OCI-LY3 (cell line): ENCODE measurements around the gene SRF.

Experiments
- EZH2phosphoT487 ChIP-seq: fragments of 200-600 bp; shearing (Covaris generic); IDR thresholded peaks from 2 replicates; pipeline ENCODE4 v1.6.1; 2018; ENCODE audit warnings: antibody characterized with exemption, mixed run types, low read depth
- TF ChIP-seq, protein P1 (sequence below): fragments of 200-600, 300-600 bp; sonication (generic); IDR thresholded peaks from 2 replicates; pipeline ENCODE4 v1.5.1; 2014; ENCODE audit warnings: antibody characterized with exemption, low read length, low read depth

DNA sequence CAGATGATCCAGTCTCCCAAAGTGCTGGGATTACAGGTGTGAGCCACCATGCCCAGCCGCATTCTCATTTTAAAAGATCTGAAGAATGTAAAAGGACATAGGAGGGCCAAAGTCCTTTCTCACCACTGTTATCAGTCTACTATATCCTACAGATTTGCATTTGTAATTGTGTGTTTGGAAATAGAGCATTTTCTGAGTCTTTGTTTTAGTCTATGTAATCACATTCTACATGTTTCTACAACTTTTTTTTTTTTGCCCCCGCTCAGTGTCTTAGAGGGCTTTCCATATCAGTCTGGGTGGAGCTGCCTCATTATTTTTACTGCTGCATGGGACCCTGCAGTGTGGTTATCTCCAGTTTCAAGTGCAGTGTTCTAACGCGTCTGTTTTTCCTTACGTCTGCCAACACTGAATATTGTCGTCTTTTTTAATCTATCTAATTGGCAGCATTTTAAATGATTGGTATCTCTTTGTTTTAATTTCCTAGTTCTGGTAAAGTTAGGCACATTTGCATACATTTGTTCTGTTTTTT lies 18.8 kb downstream of the SRF start:
- TF ChIP-seq, protein P1, sequence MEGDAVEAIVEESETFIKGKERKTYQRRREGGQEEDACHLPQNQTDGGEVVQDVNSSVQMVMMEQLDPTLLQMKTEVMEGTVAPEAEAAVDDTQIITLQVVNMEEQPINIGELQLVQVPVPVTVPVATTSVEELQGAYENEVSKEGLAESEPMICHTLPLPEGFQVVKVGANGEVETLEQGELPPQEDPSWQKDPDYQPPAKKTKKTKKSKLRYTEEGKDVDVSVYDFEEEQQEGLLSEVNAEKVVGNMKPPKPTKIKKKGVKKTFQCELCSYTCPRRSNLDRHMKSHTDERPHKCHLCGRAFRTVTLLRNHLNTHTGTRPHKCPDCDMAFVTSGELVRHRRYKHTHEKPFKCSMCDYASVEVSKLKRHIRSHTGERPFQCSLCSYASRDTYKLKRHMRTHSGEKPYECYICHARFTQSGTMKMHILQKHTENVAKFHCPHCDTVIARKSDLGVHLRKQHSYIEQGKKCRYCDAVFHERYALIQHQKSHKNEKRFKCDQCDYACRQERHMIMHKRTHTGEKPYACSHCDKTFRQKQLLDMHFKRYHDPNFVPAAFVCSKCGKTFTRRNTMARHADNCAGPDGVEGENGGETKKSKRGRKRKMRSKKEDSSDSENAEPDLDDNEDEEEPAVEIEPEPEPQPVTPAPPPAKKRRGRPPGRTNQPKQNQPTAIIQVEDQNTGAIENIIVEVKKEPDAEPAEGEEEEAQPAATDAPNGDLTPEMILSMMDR, result no peak
- TF ChIP-seq EZH2phosphoT487, result no peak
